A673 (cell line): ENCODE data around the gene TMEM150C.

Experiments used
- CTCF ChIP-seq: fragments of 300-800, 200-600 bp; sonication (generic); conservative IDR thresholded peaks from 2 replicates; pipeline ENCODE4 v1.5.1; 2017; ENCODE audit warnings: low read depth, mild to moderate bottlenecking, antibody characterized with exemption, low read length, moderate library complexity, mixed read lengths
- EZH2 ChIP-seq: fragments of 200-600 bp; sonication (generic); IDR thresholded peaks from 2 replicates; pipeline ENCODE4 v1.6.1; 2017; ENCODE audit warnings: borderline replicate concordance, low read depth, mild to moderate bottlenecking, mixed read lengths, antibody characterized with exemption, low read length; ENCODE audit not compliant: poor library complexity, severe bottlenecking

GRCh38 chr4:82569076-82569475, 7.3 kb upstream of the TMEM150C start:
- TF ChIP-seq EZH2 (no peak), CTCF (no peak)
